Liver (tissue), 9 donors: ENCODE measurements around the gene MCFD2. TPM values are rescaled to one million over a fixed set of nuclear protein-coding genes. Genes with fewer than 3 reads are reported as not detected.
A peak's percentile ranks its signal among the peaks of the same experiment; 100 is the strongest.

Experiments used
- DNase-seq: peaks from one replicate; pipeline ENCODE4 v3.0.0-alpha.2; 2017; ENCODE audit warnings: low spot score
- H3K27ac ChIP-seq, 2 donors: one replicate each; pipeline ENCODE4 v1.7.0; 2013; ENCODE audit warnings: inconsistent platforms in 2 of 2, low read length in 2 of 2, control low read depth in 1 of 2, low read depth in 1 of 2, mild to moderate bottlenecking in 1 of 2
- H3K27me3 ChIP-seq, 4 donors: one replicate each; pipeline versions ENCODE4 v1.6.1 to v1.7.0; 2013; ENCODE audit warnings: low read length in 3 of 4, inconsistent platforms in 1 of 4, mild to moderate bottlenecking in 1 of 4, moderate library complexity in 1 of 4; ENCODE audit not compliant: control insufficient read depth in 4 of 4, insufficient read depth in 4 of 4
- H3K36me3 ChIP-seq, 4 donors: one replicate each; pipeline versions ENCODE4 v1.6.1 to v1.7.0; 2013; ENCODE audit warnings: low read length in 3 of 4, mild to moderate bottlenecking in 3 of 4, low read depth in 1 of 4, moderate library complexity in 1 of 4; ENCODE audit not compliant: control insufficient read depth in 4 of 4, insufficient read depth in 3 of 4
- H3K4me1 ChIP-seq, 4 donors: one replicate each; pipeline versions ENCODE4 v1.6.1 to v1.7.0; 2013; ENCODE audit warnings: low read length in 3 of 4, mild to moderate bottlenecking in 3 of 4, moderate library complexity in 1 of 4; ENCODE audit not compliant: control insufficient read depth in 4 of 4, insufficient read depth in 4 of 4
- H3K4me3 ChIP-seq, 3 donors: one replicate each; pipeline versions ENCODE4 v1.6.1 to v1.7.0; 2013; ENCODE audit warnings: low read length in 3 of 3, control low read depth in 1 of 3, low read depth in 1 of 3, mild to moderate bottlenecking in 1 of 3
- H3K9ac ChIP-seq, 2 donors: one replicate each; pipeline ENCODE4 v1.7.0; 2013; ENCODE audit warnings: low read length in 2 of 2, mild to moderate bottlenecking in 2 of 2, moderate library complexity in 2 of 2, control low read depth in 1 of 2, low read depth in 1 of 2
- H3K9me3 ChIP-seq, 4 donors: one replicate each; pipeline versions ENCODE4 v1.6.1 to v1.7.0; 2013; ENCODE audit warnings: low read length in 3 of 4; ENCODE audit not compliant: control insufficient read depth in 4 of 4
- ATF3 ChIP-seq: IDR thresholded peaks from 2 replicates; pipeline ENCODE4 v1.6.1; 2016; ENCODE audit warnings: antibody characterized with exemption
- CTCF ChIP-seq: fragments of 150-350 bp; IDR thresholded peaks from 2 replicates; pipeline ENCODE4 v1.5.1; 2017; ENCODE audit warnings: improper control_type of control experiment, low read depth, low read length; ENCODE audit not compliant: missing input control
- EGR1 ChIP-seq, 2 donors: IDR thresholded peaks; 2 replicates each; pipeline ENCODE4 v1.6.1; 2016 to 2018; ENCODE audit warnings: antibody characterized with exemption in 2 of 2, low read depth in 2 of 2
- FOXA1 ChIP-seq: IDR thresholded peaks from 2 replicates; pipeline ENCODE4 v1.6.1; 2016; ENCODE audit warnings: antibody characterized with exemption
- FOXA2 ChIP-seq: IDR thresholded peaks from 2 replicates; pipeline ENCODE4 v1.6.1; 2016; ENCODE audit warnings: antibody characterized with exemption
- GABPA ChIP-seq, 2 donors: IDR thresholded peaks in 1 of 2; conservative IDR thresholded peaks in 1 of 2; 2 replicates each; pipeline ENCODE4 v1.6.1; 2016; ENCODE audit warnings: antibody characterized with exemption in 2 of 2, mild to moderate bottlenecking in 1 of 2, moderate library complexity in 1 of 2
- HNF4A ChIP-seq, 2 donors: conservative IDR thresholded peaks; 2 replicates each; pipeline ENCODE4 v1.6.1; 2016; ENCODE audit warnings: antibody characterized with exemption in 2 of 2, mild to moderate bottlenecking in 2 of 2
- HNF4G ChIP-seq: IDR thresholded peaks from 2 replicates; pipeline ENCODE4 v1.6.1; 2016; ENCODE audit warnings: antibody characterized with exemption
- MAX ChIP-seq: IDR thresholded peaks from 2 replicates; pipeline ENCODE4 v1.6.1; 2016; ENCODE audit warnings: antibody characterized with exemption
- NR2F2 ChIP-seq: IDR thresholded peaks from 2 replicates; pipeline ENCODE4 v1.6.1; 2016; ENCODE audit warnings: antibody characterized with exemption
- RAD21 ChIP-seq, 2 donors: IDR thresholded peaks; 2 replicates each; pipeline ENCODE4 v1.6.1; 2016; ENCODE audit warnings: antibody characterized with exemption in 2 of 2, mild to moderate bottlenecking in 2 of 2
- REST ChIP-seq: IDR thresholded peaks from 2 replicates; pipeline ENCODE4 v1.6.1; 2016; ENCODE audit warnings: antibody characterized with exemption, mild to moderate bottlenecking
- RXRA ChIP-seq, 2 donors: IDR thresholded peaks; 2 replicates each; pipeline ENCODE4 v1.6.1; 2017 to 2018; ENCODE audit warnings: antibody characterized with exemption in 2 of 2, mild to moderate bottlenecking in 1 of 2
- SP1 ChIP-seq: IDR thresholded peaks from 2 replicates; pipeline ENCODE4 v1.6.1; 2018; ENCODE audit warnings: antibody characterized with exemption, mild to moderate bottlenecking
- TAF1 ChIP-seq: conservative IDR thresholded peaks from 2 replicates; pipeline ENCODE4 v1.6.1; 2016; ENCODE audit warnings: antibody characterized with exemption, mild to moderate bottlenecking
- YY1 ChIP-seq: IDR thresholded peaks from 2 replicates; pipeline ENCODE4 v1.6.1; 2016; ENCODE audit warnings: antibody characterized with exemption, mild to moderate bottlenecking
- ZBTB33 ChIP-seq: IDR thresholded peaks from 2 replicates; pipeline ENCODE4 v1.6.1; 2016; ENCODE audit warnings: antibody characterized with exemption
- WGBS: extraction: QIAGEN DNeasy Blood & Tissue Kit; methylation state at CpG from one replicate; pipeline ENCODE4 v1.1.7; 2013; 5-methylcytosine and 5-hydroxymethylcytosine counted together
- polyA plus RNA-seq, 2 donors: library from polyadenylated mRNA; stranded (reverse) in 1 of 2; unstranded in 1 of 2; fragments of 200-250 nt in 1 of 2; fragments of >200 nt in 1 of 2; fragmentation: Nextera tagmentation in 1 of 2; extraction: Ambion mirVana in 1 of 2; gene quantifications; one replicate each; pipeline versions ENCODE4 v1.2.1 to v1.2.3, GENCODE V29; 2013 to 2015
- total RNA-seq, 2 donors: library from RNA; depleted of rRNA; stranded (reverse); fragments of >200 nt; gene quantifications; one replicate each; pipeline ENCODE4 v1.2.3, GENCODE V29; 2014
- donor health status: healthy.
- donor health status: healthy.
- donor health status: healthy.
- donor health status: healthy.
- donor health status: healthy.

The MCFD2 gene
- total and polyA plus RNA-seq, 4 donors = 81.8 to 148 (median 129) TPM

- TF ChIP-seq REST (no peak), RXRA (IDR thresholded peaks at IDR 0.05) (no peak)
Observed at GRCh38 chr2:46855805-46856204, 59.8 kb downstream of the MCFD2 start (continued).

- Histone ChIP-seq H3K27ac (peak overlapping the region; percentile 45 to 59), H3K9me3 (no peaks in the 10 kb centered on the region), H3K4me3 (no peak overlapping the region), H3K27me3 (no peaks in the 10 kb centered on the region), H3K9ac (no peak overlapping the region), H3K4me1 (no peaks in the 10 kb centered on the region), H3K36me3 (no peaks in the 10 kb centered on the region)
- no peak for TF ChIP-seq TAF1
- TF ChIP-seq RAD21 (IDR thresholded peaks at IDR 0.05) = no peak
- no peak for TF ChIP-seq SP1
- TF ChIP-seq CTCF = no peak
- TF ChIP-seq ZBTB33 = no peak
- no peak for TF ChIP-seq ATF3
- WGBS = 78% methylated on average over 3 of the region's 3 CpGs
- no peak for DNase-seq
Observed at GRCh38 chr2:46854260-46854659, 61.3 kb downstream of the MCFD2 start.

- Histone ChIP-seq H3K9ac (no peak overlapping the region), H3K9me3 (no peaks in the 10 kb centered on the region), H3K36me3 (no peaks in the 10 kb centered on the region), H3K4me3 (no peak overlapping the region), H3K4me1 (peaks cover 7 to 11% (median 8%) of the 10 kb centered on the region in 4 donors), H3K27ac (no peak overlapping the region), H3K27me3 (no peaks in the 10 kb centered on the region)
- 93% methylated on average over 1 of the region's 1 CpG for WGBS
- DNase-seq = no peak
- TF ChIP-seq HNF4A (conservative IDR thresholded peaks at IDR 0.05) (no peak), MAX (no peak), SP1 (no peak), GABPA (IDR thresholded peaks at IDR 0.05 in 1 of 2, conservative IDR thresholded peaks at IDR 0.05 in 1 of 2) (no peak), FOXA1 (no peak), TAF1 (no peak), NR2F2 (no peak), RXRA (IDR thresholded peaks at IDR 0.05) (no peak), HNF4G (no peak), FOXA2 (no peak), REST (no peak), ATF3 (no peak), RAD21 (IDR thresholded peaks at IDR 0.05) (no peak), EGR1 (IDR thresholded peaks at IDR 0.05; ENCODE audit: low read depth in 2 of 2) (no peak), YY1 (no peak)
Observed at GRCh38 chr2:46852598-46852997, 63.0 kb downstream of the MCFD2 start.
